Left renal cortex interstitium (tissue), 4 donors: Measurements from ENCODE around the gene ASGR1. TPM values are rescaled to one million over a fixed set of nuclear protein-coding genes. Genes with fewer than 3 reads are reported as not detected.
"Not testable (repeated sequence)": the region's sequence is repeated elsewhere in the genome, so short reads cannot be mapped to it uniquely, and the experiment has no call there.

ENCODE experiments used
- DNase-seq, 4 donors: peaks; one replicate each; pipeline ENCODE4 v3.0.0-alpha.2; 2013; ENCODE audit warnings: low read depth in 4 of 4, low spot score in 2 of 4, missing footprints in 1 of 4
- polyA plus RNA-seq, 4 donors: library from polyadenylated mRNA; unstranded; fragments of 120-200 nt; gene quantifications; one replicate each; pipeline ENCODE4 v1.2.1, GENCODE V29; 2013; ENCODE audit not compliant: insufficient read length in 4 of 4

The ASGR1 gene
- polyA plus RNA-seq, 4 donors, result 6.3 to 10.1 (median 8.3) TPM

DNA sequence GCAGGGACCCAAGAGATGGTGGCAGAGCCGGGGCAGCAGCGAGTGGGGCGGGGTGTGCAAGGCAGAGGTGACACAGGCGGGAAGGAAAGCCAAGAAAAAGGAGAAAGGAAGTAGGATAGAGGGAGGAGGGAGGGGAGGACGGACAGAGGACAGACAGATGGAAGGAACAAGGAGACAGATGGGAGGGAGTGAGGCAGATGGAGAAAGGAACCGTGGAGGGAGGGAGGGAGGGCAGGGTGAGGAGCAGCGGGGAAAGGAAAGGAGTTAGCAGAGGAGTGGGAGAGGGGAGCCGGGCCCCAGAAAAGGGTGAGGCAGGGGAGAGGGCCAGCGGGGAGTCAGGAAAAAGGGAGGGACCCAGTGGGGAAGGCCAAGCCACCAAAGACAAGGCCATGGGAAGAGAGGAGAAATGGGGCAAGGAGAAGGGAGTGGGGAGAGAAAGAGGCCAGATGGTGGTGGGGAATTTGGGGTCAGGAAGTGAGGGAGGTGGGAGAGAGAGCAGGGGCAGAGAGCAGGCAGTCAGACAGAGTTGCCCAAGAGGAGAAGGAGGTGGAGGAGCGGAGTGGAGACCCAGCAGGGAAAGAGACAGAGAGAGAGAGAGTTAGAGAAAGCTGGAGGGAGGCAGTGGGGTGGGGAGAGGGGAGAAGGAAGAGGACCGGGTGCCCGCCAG, 13.2 kb upstream of the ASGR1 start:
- DNase-seq, result no peak

DNA sequence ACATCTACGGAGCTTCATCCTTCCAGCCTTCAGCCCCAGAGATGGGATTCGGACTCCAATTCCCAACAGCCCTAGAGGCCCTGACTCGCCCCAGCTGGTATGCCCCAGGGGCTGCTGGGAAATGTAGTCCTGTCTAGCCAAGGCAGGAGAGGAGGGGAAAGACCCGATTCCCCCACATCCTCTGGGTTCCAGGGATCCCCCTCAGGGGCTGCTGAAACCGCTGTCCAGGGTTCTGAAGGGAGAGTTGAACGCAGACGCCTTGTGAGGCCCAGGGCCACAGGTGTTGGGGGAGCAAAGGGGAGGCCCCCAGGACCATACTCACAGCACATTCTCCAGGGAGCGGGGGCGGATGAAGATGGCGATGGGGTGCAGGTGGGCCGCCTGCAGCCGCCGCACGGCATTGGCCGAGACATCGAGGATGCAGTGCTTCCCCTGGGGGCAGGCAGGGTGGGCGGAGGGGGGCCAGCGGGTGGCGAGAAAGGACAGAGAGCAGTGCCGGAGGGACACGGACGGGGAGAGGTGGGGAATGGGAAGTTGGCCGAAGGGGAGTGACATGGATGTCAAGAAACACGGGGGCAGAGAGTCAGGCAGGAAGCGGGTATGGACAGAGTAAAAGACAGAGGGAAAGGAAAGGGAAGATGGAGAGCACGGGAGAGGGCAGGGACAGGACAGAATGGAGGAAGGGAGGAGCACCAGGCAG, 12.6 kb upstream of the ASGR1 start:
- no peak for DNase-seq

DNA sequence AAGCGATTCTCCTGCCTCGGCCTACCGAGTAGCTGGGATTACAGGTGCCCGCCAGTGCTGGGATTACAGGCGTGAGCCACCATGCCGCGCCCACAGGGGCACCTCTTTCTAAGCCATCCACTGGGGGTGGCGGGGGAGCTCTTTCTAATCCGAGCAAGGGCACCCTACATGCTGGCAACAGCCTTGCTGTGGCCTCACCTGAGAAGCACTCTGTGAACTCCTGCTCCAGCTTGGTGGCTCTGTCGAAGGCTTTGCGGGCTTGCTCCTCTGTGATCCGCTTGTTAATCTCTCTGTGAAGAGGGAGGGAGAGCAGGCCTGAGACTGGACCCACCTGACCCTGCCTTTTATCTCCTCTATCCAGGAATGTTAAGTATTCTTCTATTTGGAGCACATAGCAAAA, 11.9 kb upstream of the ASGR1 start:
- DNase-seq, result no peak

DNA sequence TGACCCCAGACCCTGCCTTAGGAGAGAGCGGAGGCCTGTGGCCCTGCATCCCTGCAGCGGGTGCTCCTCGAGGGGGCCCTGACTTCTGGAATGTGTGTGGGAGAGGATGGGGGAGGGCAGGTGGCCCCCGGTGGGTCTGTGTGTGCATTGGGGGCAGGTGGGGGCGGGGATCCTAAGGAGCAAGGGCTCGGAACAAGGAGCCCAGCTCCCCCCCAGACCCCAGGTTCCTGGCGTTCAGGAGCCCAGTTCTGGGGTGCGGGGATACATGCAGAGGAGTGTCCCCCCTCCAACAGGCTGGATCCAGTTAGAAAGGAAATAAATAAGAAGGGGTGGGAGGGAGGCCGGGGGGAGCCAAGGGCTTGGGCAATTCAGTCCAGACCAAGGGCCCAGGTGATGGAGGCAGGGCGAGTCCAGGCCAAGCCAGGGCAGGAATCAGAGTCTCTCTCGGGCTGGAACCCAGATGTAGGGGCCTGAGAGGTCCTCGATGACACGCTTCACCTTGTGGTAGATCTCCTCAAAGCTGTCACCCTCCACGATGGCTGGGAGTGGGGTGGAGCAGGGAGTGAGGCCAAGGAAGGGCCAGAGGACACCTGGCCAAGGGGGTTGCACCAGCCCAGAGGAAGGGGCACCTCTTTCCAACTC, 11.2 kb upstream of the ASGR1 start:
- DNase-seq, result no peak

DNA sequence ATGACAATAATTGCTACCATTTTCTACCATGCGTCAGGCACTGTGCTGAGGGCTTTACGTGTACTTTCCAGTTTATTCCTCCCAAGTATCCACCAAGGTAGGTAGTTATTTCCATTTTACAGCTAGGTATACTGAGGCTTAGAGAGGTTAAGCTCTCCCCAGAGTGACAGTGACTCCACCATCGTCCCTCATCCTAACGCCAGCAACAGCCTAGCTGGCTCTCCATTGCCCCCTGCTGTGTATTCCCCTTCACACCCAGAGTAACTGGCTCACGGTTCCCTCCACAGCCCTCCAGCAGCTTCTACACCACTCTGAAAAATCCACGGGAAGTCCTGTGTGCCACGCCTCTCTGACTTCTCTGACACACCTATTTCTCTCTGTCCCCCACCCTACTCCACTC, 7.1 kb upstream of the ASGR1 start:
- DNase-seq, result no peak

DNA sequence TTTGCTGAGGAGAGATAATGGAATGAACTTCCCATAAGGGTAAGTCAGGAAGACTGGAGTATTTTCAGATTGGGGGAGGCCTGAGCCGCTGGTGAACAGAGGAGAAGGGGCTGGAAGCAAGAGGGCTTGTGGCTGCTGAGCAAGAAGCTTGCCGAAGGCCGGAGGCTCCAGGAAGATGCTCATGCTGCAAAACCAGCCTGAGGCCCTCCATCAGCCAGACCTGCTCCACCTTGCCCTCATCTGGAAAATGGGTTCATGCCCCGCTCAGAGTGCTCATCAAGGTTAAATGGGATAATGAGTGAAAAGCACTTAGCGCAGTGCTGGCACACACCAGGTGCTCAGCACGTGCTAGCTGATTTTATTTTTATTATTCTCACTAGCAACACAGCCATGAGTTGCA, 5.5 kb upstream of the ASGR1 start:
- no peak for DNase-seq

DNA sequence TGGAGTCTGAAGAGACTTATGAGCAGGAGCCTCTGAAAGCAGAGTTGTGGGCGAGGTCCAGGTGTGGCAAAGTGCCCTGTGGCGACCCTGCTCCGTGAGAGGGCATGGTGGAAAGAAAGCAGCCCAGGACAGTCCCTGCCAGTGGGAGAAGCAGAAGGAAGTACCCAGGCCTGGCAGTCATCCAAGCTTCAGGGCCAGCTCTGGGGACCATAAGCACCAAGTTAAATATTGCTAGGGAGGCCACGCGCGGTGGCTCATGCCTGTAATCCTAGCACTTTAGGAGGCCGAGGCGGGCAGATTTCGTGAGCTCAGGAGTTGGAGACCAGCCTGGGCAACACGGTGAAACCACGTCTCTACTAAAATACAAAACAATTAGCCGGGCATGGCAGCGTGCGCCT, 4.9 kb upstream of the ASGR1 start:
- DNase-seq, result peak in 2 of 4 donors; percentile 53 to 69

DNA sequence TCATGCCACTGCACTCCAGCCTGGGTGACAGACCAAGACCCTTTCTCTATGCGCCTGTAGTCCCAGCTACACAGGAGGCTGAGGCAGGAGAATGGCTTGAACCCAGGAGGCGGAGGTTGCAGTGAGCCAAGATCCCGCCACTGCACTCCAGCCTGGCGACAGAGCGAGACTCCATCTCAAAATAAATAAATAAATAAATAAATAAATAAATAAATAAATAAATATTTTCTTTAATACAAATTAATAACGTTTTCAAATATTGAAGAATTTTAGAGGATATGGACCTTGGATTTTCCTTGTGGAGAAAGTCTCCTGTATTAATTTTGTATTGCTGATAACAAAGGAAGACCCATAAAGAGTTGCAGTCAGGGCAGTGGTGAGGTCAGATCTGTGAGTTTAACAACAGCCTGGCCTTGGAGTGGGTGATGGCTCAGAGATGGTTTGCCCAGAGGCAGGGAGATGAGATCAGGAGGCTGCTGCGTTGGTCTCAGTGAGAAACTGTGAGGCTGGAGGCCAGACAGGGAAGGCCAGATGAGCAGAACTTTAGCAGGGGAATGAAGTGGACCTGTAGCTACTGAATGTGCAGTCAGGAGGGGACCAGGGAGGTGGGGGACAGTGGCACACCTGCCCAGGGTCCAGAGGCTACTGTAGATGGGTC, 4.4 kb upstream of the ASGR1 start:
- no peak for DNase-seq

DNA sequence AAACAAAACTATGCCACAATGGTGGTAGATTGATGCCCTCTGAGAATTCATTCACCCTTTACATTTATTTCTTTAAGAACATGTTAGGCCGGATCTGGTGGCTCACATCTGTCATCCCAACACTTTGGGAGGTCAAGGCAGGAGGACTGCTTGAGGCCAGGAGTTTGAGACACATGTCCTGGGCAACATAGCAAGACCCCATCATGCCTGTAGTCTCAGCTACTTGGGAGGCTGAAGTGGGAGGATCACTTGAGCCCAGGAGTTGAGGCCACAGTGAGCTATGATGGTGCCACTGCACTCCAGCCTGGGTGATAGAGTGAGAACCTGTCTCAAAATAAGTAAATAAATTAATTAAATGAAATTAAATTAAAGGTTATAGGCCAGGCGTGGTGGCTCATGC, 2.9 kb upstream of the ASGR1 start:
- DNase-seq, result not testable (repeated sequence)

DNA sequence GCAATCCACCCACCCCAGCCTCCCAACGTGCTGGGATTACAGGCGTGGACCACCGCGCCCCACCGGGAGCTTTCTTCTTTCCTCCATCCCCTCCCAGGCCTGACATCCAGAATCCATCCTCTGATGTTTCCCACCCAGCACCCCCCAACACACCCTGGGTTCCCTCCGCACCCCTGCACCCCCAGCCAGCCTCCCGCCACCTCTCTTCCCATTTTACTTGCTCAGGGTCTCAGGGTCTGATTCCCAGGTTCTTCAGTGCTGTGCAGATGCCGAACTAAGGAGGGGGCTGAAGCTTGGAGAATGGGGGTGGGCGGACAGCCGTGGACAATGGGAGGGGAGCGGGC, 225 bp downstream of the ASGR1 start:
- DNase-seq, result no peak

DNA sequence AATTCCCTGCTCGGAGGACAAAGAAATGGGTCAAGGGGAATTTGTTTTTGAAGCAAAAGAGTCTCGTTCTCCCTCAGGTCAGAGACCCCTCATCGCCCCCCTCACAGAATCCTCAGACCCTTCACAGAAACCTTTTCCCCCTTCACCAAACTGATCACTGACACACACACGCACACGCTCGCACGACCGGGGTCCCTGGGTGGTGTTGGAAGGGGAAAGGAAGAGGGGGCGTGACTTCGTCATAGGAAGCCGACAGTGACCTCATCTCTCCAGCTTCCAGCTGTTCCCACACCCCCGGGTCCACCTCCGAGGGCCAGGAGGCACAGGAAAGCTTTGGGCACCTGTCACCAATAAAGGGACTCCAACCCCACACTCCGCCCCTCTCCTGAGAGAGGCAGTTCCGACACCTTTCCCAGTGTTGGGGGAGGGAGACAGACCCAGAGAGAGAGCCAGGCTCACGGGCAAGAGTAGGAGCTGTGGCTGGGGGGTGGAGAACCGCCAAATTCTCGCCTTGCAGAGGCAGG, 1.2 kb downstream of the ASGR1 start:
- peak in 3 of 4 donors; percentile 31 to 37 (median 34) for DNase-seq

DNA sequence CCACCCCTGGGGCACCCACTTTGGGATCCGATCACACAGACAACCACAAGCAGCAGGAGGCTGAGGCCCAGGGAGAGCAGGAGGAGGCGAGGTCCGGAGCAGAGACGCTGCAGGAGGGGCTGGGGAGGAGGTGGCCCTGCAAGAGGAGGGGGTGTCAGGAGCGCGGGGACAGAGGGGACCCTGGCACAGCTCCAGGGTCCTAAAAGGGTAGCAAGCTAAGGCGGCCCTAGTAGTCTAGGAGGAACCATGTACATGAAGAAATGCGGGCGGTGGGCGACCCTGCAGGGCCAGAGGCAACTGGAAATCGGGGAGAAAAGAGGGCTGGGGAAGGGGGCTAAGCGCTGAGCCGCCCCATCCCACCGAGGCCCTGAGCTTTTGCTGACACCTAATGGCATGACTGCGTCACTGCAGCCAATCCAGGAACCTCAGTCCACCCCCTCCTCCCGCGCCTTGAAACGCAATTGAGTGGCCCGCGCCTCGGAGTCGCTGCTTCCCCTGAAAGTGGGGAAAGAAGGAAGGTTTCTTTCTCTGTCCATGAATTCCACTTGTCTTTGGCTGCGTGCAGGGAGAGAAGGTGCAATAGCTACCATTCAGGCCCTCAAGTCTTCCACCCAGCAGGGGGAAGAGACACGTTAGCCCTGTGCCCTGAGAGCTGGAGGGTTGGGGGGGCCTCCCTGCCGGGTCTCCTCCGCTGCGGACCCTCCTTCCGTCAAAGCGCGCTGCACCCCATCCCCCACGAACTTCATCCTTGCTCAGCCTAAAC, 1.8 kb downstream of the ASGR1 start:
- DNase-seq, result peak; percentile 68 to 88 (median 73)

DNA sequence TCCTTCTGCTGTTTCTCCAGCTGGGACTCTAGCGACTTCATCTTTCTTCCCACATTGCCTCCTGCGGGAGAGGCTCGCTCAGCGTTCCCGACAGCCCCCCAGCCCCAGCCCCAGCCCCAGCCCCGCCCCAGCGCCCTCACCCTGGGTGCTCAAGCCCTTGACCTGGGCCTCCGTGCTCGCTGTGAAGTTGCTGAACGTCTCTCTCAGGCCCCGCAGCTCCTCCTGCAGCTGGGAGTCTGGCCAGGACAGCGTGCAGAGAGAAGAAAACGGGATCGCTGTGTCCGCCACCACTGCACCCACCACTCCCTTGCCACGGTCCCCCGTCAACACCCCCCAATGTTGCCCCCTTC, 2.4 kb downstream of the ASGR1 start:
- peak in 1 of 4 donors; percentile 31 for DNase-seq

DNA sequence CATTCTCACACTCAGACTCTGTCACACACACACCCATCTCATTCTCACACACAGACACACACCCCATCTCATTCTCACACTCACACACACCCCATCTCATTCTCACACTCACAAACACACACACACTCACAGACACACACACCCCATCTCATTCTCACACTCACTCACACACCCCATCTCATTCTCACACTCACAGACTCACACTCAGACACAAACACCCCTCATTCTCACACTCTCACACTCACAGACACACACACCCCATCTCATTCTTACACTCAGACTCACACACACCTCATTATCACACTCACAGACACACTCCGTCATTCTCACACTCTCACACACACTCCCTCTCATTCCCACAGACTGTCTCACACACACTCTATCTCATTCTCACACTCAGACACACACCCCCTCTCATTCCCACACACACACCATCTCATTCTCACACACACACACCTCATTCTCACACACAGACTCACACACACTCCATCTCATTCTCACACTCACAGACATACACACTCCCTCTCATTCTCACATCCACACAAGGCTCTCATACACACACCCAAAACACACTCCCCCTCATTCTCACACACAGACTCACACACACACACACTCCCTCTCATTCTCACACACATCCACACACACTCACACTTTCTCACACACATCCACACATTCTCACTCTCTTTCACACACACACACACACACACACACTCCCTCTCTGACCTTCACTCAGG, 2.9 kb downstream of the ASGR1 start:
- no peak for DNase-seq

DNA sequence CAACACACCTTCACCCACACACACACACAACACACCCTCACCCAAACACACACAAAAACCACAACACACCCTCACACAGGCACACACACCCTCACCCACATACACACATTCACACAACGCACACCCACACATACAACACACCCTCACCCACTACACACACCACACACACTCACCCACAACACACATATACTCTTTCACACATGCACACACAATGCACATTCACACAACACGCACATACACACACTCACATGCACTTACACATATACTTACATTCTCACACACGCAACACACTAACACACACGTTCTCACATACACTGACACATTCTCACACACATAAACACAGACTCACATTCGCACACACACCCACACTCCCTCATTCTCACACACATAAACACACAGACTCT, 3.8 kb downstream of the ASGR1 start:
- DNase-seq, result no peak

DNA sequence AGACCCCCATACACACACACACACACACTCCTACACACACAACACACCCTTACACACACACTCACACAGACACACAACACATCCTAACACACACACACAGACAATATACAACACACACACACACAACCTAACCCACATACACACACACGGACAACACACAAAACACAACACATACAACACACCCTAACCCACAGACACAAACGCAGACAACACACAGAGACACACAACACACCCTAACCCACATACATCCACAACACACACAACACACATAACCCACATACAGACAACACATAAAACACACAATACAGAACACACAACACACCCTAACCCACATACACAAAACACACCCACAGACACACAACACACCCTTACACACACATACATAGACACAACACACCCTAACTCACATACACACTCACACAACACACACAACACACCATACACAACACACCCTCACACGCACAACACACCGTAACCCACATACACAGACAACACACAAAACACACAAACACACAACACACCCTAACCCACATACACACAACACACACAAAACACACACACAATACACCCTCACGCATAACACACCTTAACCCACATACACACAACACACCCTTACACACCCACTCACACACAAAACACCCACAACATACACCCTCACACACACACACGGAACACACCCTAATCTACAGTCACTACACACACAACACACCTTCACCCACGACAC, 4.4 kb downstream of the ASGR1 start:
- DNase-seq, result no peak

DNA sequence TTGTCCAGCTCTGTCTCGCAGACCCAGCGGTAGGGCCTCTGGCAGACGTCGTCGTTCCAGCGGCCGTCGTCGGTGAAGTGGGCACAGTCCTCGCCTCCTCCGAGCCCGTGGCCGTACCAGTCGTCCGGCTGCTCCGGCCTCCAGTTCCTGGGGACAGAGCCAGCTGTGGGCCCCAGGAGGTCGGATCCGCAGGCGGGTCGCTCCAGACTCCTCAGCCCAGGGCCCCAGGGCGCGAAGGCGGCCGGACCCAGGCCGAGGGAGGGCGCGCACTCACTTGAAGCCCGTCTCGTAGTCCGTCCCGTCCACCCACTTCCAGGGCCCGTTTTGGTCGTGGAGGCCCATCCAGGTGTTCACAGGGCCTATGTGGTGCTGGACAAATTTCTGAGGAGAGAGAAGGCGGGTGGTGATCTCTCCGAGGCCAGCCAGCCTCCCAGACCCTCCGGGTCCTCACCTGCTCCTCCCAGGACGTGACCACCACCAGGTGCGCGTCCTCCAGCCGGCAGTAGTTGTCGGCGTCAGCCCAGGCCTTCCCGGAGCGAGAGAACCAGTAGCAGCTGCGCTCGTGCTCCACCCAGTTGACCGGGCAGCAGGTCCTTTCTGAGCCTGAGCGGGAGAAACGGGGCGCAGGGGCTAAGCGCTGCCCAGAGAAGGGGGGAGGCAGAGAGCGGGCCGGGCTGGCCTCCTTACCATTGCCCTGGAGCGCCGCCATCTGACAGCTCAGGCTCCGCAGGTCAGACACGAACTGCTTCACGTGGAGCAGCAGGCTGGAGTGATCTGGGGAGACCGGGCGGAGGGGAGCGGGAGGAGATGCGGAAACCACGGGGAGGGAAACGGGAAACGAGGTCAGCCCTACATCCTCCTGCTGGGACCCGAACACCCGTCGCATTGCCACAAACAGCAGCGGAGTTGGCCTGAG, 5.2 kb downstream of the ASGR1 start:
- peak in 3 of 4 donors; percentile 32 to 40 (median 33) for DNase-seq

DNA sequence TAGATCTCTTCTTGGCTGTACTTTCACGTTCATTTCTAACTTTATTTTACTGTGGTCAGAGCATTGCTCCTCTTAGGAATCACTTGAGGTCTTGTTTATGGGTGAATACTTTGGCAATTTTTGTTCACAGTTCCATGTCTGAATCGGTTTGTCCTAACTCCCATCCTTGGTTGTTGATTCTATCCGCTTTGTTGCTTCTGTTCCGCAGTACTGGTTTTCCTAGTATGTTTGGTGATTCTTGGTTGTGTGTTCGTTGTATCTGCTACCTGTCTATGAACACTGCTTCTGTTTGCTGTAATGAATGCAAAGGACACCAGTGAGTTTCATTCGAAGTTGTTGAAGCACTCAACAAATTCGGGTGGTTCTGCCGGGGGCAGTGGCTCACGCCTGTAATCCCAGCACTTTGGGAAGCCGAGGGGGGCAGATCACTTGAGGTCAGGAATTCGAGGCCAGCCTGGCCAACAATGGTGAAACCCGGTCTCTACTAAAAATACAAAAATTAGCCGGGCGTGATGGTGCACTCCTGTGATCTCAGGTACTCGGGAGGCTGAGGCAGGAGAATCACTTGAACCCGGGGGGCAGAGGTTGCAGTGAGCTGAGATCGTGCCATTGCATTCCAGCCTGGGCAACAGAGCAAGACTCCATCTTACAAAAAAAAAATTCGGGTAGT, 6.5 kb downstream of the ASGR1 start:
- DNase-seq, result not testable (repeated sequence)
